Stimulated activated effector memory CD8-positive, alpha-beta T cell treated with anti-CD3 and anti-CD28 coated beads, Interleukin-12 subunit alpha, Interleukin-12 subunit beta, amount 100 ng/mL, for 72 hours (primary cell): ENCODE data around the gene CPAMD8.

Experiments used
- ATAC-seq: fragments of 150-1000 bp; cut with Tn5 transposase; 2 replicates; pipeline ENCODE4 v1.10.0; 2021
- DNase-seq, 2 donors: peaks; one replicate each; pipeline ENCODE4 v3.0.0; 2021 to 2022; ENCODE audit warnings: low spot score in 2 of 2
- H3K27ac Mint-ChIP-seq: one replicate; pipeline ENCODE4 v1.8.0; 2022; ENCODE audit warnings: mild to moderate bottlenecking, mixed read lengths
- H3K36me3 Mint-ChIP-seq: one replicate; pipeline ENCODE4 v1.8.0; 2022; ENCODE audit warnings: mild to moderate bottlenecking, mixed read lengths
- H3K4me1 Mint-ChIP-seq: one replicate; pipeline ENCODE4 v1.8.0; 2022; ENCODE audit warnings: mixed read lengths
- H3K4me3 Mint-ChIP-seq: one replicate; pipeline ENCODE4 v1.8.0; 2022; ENCODE audit warnings: mild to moderate bottlenecking, mixed read lengths
- H3K9me3 Mint-ChIP-seq: one replicate; pipeline ENCODE4 v1.8.0; 2022; ENCODE audit warnings: mixed read lengths

The CPAMD8 gene

DNA sequence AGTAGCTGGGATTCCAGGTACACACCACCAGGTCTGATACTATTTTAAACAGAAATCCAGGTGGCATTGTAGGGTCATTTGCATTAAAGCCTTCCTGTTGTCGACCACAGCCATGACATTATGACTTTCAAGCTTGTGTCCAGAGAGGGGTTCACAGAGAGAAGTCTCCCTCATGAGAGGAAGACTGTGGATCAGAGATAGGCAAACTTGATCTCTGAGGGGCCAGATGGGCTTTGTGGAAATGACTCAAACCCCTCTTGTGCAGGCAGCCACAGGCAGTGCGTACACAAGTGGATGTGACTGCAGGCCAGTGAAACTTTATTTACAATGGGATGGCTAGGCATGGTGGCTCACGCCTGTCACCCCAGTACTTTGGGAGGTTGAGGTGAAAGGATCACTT is 165.6 kb downstream of the CPAMD8 start:
- Mint-ChIP-seq H3K36me3 (peaks cover 40% of the 10 kb centered on the region), H3K4me3 (no peak overlapping the region), H3K4me1 (no peaks in the 10 kb centered on the region), H3K27ac (no peak overlapping the region), H3K9me3 (no peaks in the 10 kb centered on the region)
- ATAC-seq (no peak), DNase-seq (no peak)

DNA sequence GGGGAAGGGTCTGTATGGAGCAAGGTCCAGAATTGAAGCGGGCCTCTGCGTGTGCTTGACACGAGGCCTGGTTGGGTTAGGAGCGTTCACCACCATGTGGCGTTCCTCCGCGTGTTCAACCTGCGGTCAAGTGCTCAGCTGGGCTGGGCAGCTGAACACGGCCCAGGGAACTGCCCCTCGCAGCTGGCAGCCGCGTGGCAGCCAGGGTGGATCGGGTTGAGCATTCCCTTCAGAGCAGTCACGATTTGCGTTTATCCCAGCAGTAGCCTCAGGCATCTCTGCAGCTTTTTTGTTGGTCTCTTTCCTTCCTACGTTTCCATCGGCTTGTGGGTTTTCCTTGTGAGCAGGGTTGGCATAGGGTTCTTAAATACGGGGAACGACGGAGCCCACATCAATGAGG is 166.5 kb downstream of the CPAMD8 start:
- Mint-ChIP-seq H3K27ac (no peak overlapping the region), H3K4me1 (no peaks in the 10 kb centered on the region), H3K4me3 (no peak overlapping the region), H3K9me3 (no peaks in the 10 kb centered on the region), H3K36me3 (peaks cover 37% of the 10 kb centered on the region)
- ATAC-seq = no peak
- no peak for DNase-seq

DNA sequence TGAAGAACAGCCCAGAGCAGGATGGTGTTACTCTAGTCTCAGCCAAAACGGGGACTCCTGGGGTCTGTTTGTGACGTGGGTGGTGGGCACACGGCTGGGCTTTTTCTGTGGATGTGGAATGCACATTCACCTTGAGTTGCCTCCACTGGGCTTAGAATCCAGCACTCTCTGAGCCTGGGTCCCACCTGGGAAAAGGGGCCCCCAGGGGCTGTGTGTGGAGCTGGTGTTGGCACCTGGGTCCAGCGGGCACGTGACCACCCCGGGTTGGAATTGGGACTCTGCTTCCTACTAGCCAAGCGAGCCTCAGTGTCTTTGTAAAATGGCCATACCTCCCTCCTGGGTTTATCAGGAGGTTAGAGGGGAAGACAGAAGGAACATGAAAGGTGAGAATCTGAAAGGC is 167.0 kb downstream of the CPAMD8 start:
- Mint-ChIP-seq H3K36me3 (peaks cover 37% of the 10 kb centered on the region), H3K9me3 (no peaks in the 10 kb centered on the region), H3K4me3 (no peak overlapping the region), H3K4me1 (no peaks in the 10 kb centered on the region), H3K27ac (no peak overlapping the region)
- DNase-seq (no peak), ATAC-seq (no peak)

DNA sequence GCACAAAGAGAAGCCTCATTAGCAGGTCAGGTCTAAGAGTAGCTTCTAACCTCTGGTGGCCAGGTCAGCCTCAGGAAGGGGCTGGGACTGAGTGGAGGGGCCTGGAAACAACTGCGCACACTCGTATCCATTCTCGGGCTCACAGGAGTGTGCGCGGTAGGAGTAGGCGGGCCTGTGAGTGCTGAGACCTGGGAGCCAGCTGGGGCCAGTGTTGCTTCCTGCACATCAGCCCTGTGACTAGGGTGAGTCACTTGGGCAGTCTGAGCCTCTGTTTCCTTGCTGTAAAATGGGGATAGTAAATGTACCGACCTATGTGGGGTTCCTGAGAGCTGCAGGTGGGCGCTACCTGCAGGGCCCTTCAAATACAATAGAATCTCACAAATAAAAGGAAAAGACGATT is 170.5 kb downstream of the CPAMD8 start:
- ATAC-seq (no peak), DNase-seq (no peak)
- Mint-ChIP-seq H3K9me3 (no peaks in the 10 kb centered on the region), H3K4me1 (no peaks in the 10 kb centered on the region), H3K4me3 (no peak overlapping the region), H3K27ac (no peak overlapping the region), H3K36me3 (peaks cover 41% of the 10 kb centered on the region)

DNA sequence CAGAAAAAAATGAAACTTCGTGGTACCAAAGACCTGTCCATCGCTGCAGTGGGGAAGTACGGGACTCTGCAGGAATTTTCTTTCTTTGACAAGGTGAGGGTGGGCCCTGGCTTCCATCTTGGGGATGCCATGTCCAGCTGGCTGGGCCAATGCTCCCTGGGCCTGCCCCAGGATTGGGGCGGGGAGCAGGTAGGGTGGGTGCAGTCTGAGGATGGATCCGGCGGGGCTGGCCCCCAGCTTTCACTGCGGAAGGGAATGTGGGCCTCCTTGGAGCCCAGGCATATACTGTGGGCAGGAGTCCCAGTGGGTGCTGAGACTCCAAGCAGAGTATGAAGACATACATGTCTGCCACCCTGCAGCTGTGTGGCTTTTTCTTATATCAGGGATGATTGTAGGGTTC is 173.5 kb downstream of the CPAMD8 start:
- H3K4me3 Mint-ChIP-seq = no peak overlapping the region
- no peaks in the 10 kb centered on the region for H3K4me1 Mint-ChIP-seq
- ATAC-seq (no peak), DNase-seq (no peak)
- no peak overlapping the region for H3K27ac Mint-ChIP-seq
- H3K36me3 Mint-ChIP-seq = peaks cover 70% of the 10 kb centered on the region
- H3K9me3 Mint-ChIP-seq = no peaks in the 10 kb centered on the region

DNA sequence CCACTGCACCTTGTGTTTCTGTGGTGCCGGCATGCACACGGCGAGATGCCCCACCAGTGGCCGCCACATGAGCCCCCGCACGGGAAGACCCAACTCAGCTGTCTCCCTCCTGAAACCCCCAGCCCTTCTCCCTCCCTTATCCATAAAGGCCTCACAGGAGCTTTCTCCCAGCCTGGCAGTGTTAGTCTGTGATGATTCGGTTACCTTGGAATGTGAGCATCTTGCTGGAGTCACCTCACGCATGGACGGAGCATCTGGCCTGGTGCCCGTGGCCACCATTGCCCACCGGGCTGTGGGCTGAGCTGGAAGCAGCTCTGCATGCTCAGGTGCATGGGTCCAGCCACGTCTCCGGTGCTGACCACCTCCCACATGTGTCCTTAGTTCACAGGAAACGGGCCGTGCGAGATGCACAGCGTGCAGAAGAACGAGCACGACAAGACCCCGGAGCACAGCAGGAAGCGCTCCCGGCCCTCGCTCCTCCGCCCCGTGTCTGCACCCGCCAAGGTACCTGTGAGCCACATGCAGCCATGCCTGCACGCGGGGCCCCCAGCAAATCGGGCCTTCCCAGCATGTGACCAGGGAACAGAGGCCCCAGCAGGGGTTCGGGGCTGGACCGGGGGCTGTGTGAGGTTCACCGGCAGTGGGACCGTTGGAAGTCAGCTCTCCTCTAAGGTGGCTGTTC is 175.4 kb downstream of the CPAMD8 start:
- H3K9me3 Mint-ChIP-seq = no peaks in the 10 kb centered on the region
- ATAC-seq (no peak), DNase-seq (no peak)
- no peak overlapping the region for H3K27ac Mint-ChIP-seq
- H3K4me1 Mint-ChIP-seq = no peaks in the 10 kb centered on the region
- peaks cover 78% of the 10 kb centered on the region for H3K36me3 Mint-ChIP-seq
- H3K4me3 Mint-ChIP-seq = no peak overlapping the region

DNA sequence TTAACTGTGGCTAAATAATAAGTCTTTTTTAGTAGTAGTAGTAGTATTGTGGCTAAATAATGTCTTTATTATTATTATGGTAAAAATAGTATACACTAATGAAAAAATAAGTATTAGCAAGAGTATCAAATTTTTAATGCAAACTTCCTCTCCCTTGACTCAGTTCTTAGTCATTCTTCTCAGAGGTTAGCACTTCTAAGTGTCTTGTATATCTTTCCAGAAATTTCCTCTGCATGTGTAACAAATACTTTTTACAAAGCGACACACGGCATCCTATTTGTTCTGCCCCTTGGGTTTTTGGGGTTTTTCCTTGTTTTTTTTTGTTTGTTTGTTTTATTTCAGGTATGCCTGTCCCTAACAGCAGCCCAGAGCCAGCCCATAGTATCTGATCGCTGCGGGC is 176.5 kb downstream of the CPAMD8 start:
- H3K27ac Mint-ChIP-seq = no peak overlapping the region
- H3K4me1 Mint-ChIP-seq = no peaks in the 10 kb centered on the region
- H3K36me3 Mint-ChIP-seq = peaks cover 84% of the 10 kb centered on the region
- ATAC-seq (no peak), DNase-seq (no peak)
- H3K9me3 Mint-ChIP-seq = no peaks in the 10 kb centered on the region
- H3K4me3 Mint-ChIP-seq = no peak overlapping the region

DNA sequence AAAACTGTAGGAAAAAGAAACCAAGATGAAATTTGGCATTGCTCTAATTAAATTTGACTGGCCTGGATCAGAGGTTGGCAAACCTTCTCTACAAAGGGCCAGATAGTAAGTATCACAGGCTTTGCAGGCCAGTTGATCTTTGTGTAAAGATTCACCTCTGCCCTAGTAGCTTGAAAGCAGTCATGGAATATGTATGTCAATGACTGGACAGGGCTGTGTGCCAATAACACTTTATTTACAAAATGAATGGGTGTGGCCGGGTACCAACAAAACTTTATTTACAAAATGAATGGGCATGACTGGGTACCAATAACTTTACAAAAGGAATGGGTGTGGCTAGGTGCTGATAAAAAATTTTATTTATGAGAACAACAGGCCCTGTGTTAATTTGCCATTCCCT is 177.4 kb downstream of the CPAMD8 start:
- H3K4me1 Mint-ChIP-seq = no peaks in the 10 kb centered on the region
- H3K36me3 Mint-ChIP-seq = peaks cover 80% of the 10 kb centered on the region
- no peak overlapping the region for H3K4me3 Mint-ChIP-seq
- H3K9me3 Mint-ChIP-seq = no peaks in the 10 kb centered on the region
- ATAC-seq (no peak), DNase-seq (no peak)
- no peak overlapping the region for H3K27ac Mint-ChIP-seq

DNA sequence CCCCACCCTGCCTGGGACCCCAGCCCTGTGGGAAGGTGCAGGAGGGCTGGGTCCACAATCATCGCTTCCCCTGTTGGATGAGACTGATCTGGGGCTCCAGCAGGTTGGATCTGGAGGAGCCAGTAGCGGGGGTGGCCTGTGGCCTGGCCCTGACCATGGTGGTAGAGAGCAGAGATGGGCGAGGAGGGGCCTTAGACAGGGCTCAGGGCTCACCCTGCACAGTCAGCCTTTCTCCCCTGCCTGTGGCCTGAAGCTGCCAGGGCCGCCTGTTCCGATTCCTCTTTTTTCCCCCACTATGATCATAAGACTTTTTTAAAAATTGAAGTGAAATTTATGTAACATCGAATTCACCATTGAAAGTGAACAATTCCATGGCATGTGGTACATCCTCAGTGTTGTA is 179.2 kb downstream of the CPAMD8 start:
- DNase-seq (no peak), ATAC-seq (no peak)
- peaks cover 6% of the 10 kb centered on the region for H3K4me1 Mint-ChIP-seq
- H3K36me3 Mint-ChIP-seq = peaks cover 88% of the 10 kb centered on the region
- no peaks in the 10 kb centered on the region for H3K9me3 Mint-ChIP-seq
- no peak overlapping the region for H3K4me3 Mint-ChIP-seq
- peak overlapping the region; percentile 24 for H3K27ac Mint-ChIP-seq

DNA sequence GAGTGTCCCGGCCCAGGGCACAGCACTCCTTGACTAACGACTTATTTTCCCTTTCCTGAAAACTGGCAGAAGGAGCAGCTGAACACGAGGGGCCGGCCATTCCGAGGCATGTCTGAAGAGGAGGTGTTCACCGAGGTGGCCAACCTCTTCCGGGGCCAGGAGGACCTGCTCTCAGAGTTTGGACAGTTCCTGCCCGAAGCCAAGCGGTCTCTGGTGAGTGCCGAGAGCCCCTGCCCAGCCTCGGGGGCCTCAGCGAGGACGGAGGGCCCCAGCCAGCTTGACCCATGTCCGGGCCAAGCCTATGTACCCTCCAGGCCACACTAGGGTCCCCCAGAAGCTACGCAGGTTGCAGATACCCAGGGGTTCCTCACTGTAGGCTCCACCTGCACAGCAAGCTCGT is 179.7 kb downstream of the CPAMD8 start:
- Mint-ChIP-seq H3K4me3 (no peak overlapping the region), H3K9me3 (no peaks in the 10 kb centered on the region), H3K27ac (no peak overlapping the region), H3K36me3 (peaks cover 89% of the 10 kb centered on the region), H3K4me1 (peaks cover 6% of the 10 kb centered on the region)
- DNase-seq (no peak), ATAC-seq (no peak)
